ENCODE measurements around the gene GLIPR2. TPM values are rescaled to one million over a fixed set of nuclear protein-coding genes. Genes with fewer than 3 reads are reported as not detected.
"Not testable (repeated sequence)": the region's sequence is repeated elsewhere in the genome, so short reads cannot be mapped to it uniquely, and the experiment has no call there.

The GLIPR2 gene
- total RNA-seq, 1 experiment from 2014 or later = 20.3 TPM

DNA sequence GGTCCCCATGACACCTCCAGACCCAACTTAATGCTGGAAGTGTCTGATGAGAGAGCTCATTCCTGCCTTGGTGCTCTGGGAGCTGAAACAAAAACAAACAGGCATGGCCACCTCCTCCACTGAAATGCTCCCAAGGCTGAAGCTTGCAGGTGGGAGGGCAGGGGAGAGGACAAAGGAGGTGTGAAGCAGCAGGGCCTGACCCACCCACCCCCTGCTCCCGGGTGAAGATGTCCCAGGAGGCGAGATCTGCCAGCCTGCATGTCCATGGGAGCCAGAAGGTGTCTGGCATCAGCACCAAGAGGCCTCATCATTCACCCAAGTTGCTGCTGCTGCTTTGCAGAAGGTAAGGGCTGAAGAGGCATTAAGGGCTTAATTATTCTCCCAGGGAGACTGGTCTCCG, 28.5 kb downstream of the GLIPR2 start:
- no peaks in the 10 kb centered on the region for H3K27me3 ChIP-seq
- no peaks in the 10 kb centered on the region for H3K36me3 ChIP-seq
- H3K9me3 ChIP-seq = peaks cover 3% of the 10 kb centered on the region; the same call in 1 of the 2 replicates
- H3K4me3 ChIP-seq = no peak overlapping the region
- no peak for DNase-seq

DNA sequence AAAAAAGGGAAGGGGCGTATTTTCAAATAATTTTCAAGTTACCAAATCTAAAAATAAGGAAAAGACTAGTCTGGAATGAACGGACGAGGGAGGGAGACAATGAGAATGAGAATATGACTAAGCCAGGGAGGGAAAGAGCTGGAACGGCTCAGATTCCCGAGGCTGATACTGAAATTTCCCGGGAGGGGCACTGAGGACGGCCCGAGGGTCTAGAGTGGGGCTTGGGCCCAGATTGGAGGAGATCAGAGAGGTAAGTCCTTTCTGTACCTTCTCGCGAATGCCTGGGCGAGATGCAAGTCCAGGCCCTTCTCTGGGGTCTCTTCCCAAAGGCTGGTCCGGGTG, 29.3 kb downstream of the GLIPR2 start:
- H3K4me3 ChIP-seq = no peak overlapping the region
- H3K9me3 ChIP-seq = peaks cover 3% of the 10 kb centered on the region; the same call in 1 of the 2 replicates
- H3K27me3 ChIP-seq = no peaks in the 10 kb centered on the region
- no peak for DNase-seq
- H3K36me3 ChIP-seq = no peaks in the 10 kb centered on the region

GRCh38 chr9:36166168-36166927, 29.8 kb downstream of the GLIPR2 start:
- no peaks in the 10 kb centered on the region for H3K36me3 ChIP-seq
- no peaks in the 10 kb centered on the region for H3K27me3 ChIP-seq
- H3K4me3 ChIP-seq = peak overlapping the region; percentile 42
- DNase-seq = peak; percentile 96
- H3K9me3 ChIP-seq = peaks cover 3% of the 10 kb centered on the region; the same call in 1 of the 2 replicates

DNA sequence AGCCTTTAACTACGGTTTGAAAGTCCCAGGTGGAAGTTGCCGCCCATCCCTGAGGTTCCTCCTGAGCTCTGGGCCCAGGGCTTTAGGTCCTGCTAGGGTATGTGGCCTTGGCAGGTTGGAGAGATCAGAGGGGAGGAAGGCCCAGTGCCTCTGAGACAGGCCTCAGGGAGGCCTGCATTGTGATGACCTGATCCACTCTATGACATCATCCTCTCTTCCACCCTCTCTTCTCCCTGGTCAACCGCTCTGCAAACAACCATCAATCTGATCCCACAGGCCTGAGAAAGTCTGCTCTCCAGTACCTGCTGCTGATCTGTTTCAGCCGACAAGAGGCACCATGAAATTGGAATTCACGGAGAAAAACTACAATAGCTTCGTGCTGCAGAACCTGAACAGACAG, 32.6 kb downstream of the GLIPR2 start, which contains the start of gene CCIN:
TSS of gene CCIN (plus strand) at position 223 of the 400 bp plus-strand sequence. CDS start at position 338, 115 bp downstream.
- Histone ChIP-seq H3K9me3 (no peaks in the 10 kb centered on the region), H3K4me3 (no peak within 1 kb of the TSS), H3K27me3 (no peaks in the 10 kb centered on the region), H3K36me3 (no peaks in the 10 kb centered on the region)
- DNase-seq = no peak

GRCh38 chr9:36169708-36170107, 33.2 kb downstream of the GLIPR2 start:
- no peaks in the 10 kb centered on the region for H3K27me3 ChIP-seq
- H3K9me3 ChIP-seq = no peaks in the 10 kb centered on the region
- no peak overlapping the region for H3K4me3 ChIP-seq
- H3K36me3 ChIP-seq = no peaks in the 10 kb centered on the region
- no peak for DNase-seq

- no peak for DNase-seq
- Histone ChIP-seq H3K4me3 (no peak overlapping the region), H3K27me3 (no peaks in the 10 kb centered on the region), H3K36me3 (no peaks in the 10 kb centered on the region), H3K9me3 (no peaks in the 10 kb centered on the region)
Observed at GRCh38 chr9:36170531-36170930, 34.0 kb downstream of the GLIPR2 start.

- Histone ChIP-seq H3K9me3 (peaks cover 8% of the 10 kb centered on the region), H3K4me3 (no peak overlapping the region), H3K36me3 (no peaks in the 10 kb centered on the region), H3K27me3 (no peaks in the 10 kb centered on the region)
- no peak for DNase-seq
Observed at GRCh38 chr9:36173861-36174260, 37.3 kb downstream of the GLIPR2 start.

DNA sequence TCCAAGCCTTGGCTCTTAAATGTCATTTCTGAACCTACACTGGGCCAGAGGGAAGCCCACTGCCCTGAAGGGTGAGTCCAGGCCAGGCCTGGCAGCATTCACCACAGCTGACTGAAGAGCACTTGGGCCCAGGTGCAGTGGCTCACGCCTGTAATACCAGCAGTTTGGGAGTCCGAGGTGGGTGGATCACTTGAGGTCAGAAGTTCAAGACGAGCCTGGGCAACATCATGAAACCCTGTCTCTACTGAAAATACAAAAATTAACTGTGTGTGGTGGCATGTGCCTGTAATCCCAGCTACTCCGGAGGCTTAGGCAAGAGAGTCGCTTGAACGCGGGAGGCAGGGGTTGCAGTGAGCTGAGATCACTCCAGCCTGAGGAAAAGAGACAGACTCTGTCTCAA, 37.7 kb downstream of the GLIPR2 start:
- H3K36me3 ChIP-seq = no peaks in the 10 kb centered on the region
- H3K27me3 ChIP-seq = no peaks in the 10 kb centered on the region
- DNase-seq = no peak
- peaks cover 8% of the 10 kb centered on the region for H3K9me3 ChIP-seq
- no peak overlapping the region for H3K4me3 ChIP-seq

- no peak overlapping the region for H3K4me3 ChIP-seq
- H3K27me3 ChIP-seq = no peaks in the 10 kb centered on the region
- no peaks in the 10 kb centered on the region for H3K36me3 ChIP-seq
- DNase-seq = no peak
- peaks cover 8% of the 10 kb centered on the region for H3K9me3 ChIP-seq
Observed at GRCh38 chr9:36174731-36175130, 38.2 kb downstream of the GLIPR2 start.

DNA sequence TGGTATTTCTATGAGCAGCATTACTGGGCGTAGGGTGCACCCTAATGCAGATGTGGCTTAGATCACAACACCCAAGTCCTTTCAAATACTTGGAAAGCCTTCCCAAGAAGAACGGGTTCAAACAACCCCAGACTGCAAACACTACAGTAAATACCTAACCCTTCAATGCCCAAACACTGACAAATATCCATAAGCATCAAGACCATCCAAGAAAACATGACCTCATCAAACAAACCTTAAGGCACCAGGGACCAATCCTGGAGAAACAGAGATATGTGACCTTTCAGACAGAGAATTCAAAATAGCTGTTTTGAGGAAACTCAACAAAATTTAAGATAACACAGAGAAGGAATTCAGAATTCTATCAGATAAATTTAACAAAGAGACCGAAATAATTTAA, 38.7 kb downstream of the GLIPR2 start:
- not testable (repeated sequence) for H3K4me3 ChIP-seq, H3K27me3 ChIP-seq, H3K36me3 ChIP-seq, DNase-seq
- peaks cover 11% of the 10 kb centered on the region for H3K9me3 ChIP-seq

DNA sequence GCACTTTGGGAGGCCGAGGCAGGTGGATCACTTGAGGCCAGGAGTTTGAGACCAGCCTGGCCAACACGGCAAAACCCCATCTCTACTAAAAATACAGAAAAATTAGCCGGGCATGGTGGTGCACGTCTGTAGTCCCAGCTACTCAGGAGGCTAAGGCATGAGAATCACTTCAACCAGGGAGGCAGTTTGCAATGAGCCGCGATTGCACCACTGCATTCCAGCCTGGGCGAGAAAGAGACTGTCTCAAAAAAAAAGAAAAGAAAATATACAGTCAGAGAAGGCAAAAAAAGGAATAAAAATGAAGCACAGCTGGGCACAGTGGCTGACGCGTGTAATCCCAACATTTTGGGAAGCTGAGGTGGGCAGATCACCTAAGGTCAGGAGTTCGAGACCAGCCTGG, 40.0 kb downstream of the GLIPR2 start:
- not testable (repeated sequence) for H3K27me3 ChIP-seq, H3K4me3 ChIP-seq, H3K36me3 ChIP-seq, DNase-seq
- peaks cover 22% of the 10 kb centered on the region for H3K9me3 ChIP-seq

- peaks cover 4% of the 10 kb centered on the region; the same call in 1 of the 2 replicates for H3K27me3 ChIP-seq
- H3K36me3 ChIP-seq = no peaks in the 10 kb centered on the region
- H3K9me3 ChIP-seq = peaks cover 22% of the 10 kb centered on the region
- DNase-seq = no peak
- no peak overlapping the region for H3K4me3 ChIP-seq
Observed at GRCh38 chr9:36177571-36177970, 41.0 kb downstream of the GLIPR2 start.

DNA sequence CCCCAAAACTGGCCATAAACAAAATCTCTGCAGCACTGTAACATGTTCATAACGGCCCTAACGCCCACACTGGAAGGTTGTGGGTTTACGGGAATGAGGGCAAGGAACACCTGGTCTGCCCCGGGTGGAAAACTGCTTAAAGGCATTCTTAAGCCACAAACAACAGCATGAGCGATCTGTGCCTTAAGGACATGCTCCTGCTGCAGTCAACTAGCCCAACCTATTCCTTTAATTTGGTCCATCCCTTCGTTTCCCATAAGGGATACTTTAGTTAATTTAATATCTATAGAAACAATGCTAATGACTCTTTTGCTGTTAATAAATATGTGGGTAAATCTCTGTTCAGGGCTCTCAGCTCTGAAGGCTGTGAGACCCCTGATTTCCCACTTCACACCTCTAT, 43.7 kb downstream of the GLIPR2 start:
- H3K36me3 ChIP-seq, H3K4me3 ChIP-seq, DNase-seq, H3K27me3 ChIP-seq: not testable (repeated sequence)
- peaks cover 22% of the 10 kb centered on the region for H3K9me3 ChIP-seq

GRCh38 chr9:36187414-36187813, 50.9 kb downstream of the GLIPR2 start:
- H3K4me3 ChIP-seq = no peak overlapping the region
- H3K36me3 ChIP-seq = peaks cover 16% of the 10 kb centered on the region
- DNase-seq = peak; percentile 82
- no peaks in the 10 kb centered on the region; the same call in 1 of the 2 replicates for H3K9me3 ChIP-seq
- no peaks in the 10 kb centered on the region for H3K27me3 ChIP-seq

GRCh38 chr9:36188212-36188611, 51.7 kb downstream of the GLIPR2 start:
- Histone ChIP-seq H3K9me3 (no peaks in the 10 kb centered on the region; the same call in 1 of the 2 replicates), H3K27me3 (no peaks in the 10 kb centered on the region), H3K36me3 (peaks cover 24% of the 10 kb centered on the region), H3K4me3 (no peak overlapping the region)
- DNase-seq = no peak

DNA sequence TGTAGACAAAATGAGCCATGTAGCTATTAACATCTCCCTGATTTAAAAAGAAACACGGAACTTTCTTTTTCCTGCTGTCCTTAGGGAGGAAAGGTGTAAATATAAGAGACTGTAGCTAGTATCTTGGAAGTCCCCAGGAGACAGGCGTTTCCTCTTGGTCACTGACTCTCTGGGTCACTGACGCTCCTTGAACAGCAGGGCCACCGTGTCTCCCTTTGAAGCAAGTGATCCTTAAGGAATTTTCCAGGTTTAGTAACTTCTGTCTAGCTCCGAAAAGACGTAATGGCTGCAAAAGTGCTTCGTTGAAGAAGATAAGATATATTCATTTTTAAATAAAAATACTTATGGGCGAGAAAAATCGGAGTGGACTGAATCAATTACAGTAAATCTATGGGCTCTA, 53.4 kb downstream of the GLIPR2 start:
- H3K27me3 ChIP-seq = no peaks in the 10 kb centered on the region
- peaks cover 42% of the 10 kb centered on the region for H3K36me3 ChIP-seq
- peak overlapping the region; percentile 97 for H3K4me3 ChIP-seq
- DNase-seq = no peak
- H3K9me3 ChIP-seq = no peaks in the 10 kb centered on the region; the same call in 1 of the 2 replicates

DNA sequence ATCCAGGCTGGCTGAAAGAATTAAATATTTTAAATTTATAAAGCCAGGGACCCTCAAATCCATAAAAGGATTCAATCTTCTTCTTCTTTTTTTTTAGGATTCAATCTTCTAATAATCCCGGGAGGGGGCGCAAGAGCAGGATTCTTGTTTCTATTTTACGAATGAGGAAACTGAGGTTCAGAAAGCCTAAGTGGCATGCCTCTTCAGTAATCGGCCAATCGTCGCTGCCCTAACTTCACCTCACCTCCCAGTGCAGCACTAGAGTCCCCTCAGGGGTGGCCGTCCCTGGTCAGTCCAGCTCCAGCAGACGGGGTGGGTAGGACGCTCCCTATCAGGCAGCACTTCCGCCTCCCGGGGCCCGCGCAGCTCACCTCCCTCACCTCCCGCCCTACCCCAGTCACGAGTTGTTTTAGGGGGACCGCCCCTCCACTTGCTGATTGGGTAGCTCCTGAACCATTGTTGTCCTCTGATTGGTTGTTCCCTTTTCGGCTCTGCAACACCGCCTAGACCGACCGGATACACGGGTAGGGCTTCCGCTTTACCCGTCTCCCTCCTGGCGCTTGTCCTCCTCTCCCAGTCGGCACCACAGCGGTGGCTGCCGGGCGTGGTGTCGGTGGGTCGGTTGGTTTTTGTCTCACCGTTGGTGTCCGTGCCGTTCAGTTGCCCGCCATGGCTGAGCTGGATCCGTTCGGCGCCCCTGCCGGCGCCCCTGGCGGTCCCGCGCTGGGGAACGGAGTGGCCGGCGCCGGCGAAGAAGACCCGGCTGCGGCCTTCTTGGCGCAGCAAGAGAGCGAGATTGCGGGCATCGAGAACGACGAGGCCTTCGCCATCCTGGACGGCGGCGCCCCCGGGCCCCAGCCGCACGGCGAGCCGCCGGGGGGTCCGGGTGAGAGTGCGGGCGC, 54.1 kb downstream of the GLIPR2 start, which contains the start of gene CLTA:
TSS of gene CLTA (plus strand) at position 534 of the 902 bp plus-strand sequence. CDS start at position 670, 136 bp downstream.
- Histone ChIP-seq H3K36me3 (peaks cover 49% of the 10 kb centered on the region), H3K27me3 (no peaks in the 10 kb centered on the region), H3K4me3 (peak within 1 kb of the TSS; percentile 97), H3K9me3 (no peaks in the 10 kb centered on the region)
- DNase-seq = peak; percentile 100
